ENCODE data around the gene PRMT1. TPM values are rescaled to one million over a fixed set of nuclear protein-coding genes. Genes with fewer than 3 reads are reported as not detected.

Gene PRMT1
- polyA plus RNA-seq, 3 donors: 60.1 to 94.4 (median 74.3) TPM

DNA sequence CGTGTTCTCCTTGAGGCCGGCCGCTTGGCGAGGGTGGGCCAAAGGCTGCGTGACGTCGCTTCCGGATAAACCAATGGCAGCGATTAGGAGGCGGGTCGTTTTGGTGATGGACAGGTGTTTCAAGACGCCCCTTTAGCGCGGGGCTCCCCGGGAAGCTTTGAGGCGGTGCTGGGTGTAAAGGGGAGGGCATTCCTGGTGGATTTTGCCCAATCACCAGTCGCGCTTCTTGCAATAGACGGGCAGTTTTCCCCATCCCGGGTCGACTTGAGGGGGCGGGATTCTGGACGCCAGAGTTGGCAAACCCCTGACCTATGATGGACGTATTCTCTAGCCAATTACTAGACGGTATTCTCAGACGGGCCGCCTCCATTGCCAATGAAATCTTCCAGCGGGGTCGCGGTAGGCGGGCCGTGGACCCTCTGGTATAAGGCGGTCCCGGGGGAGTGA, 264 bp upstream of the PRMT1 start:
- H3K9ac ChIP-seq (ENCODE audit: insufficient read depth, low read length, poor library complexity, severe bottlenecking): peak overlapping the region; percentile 84
- under 1% methylated on average over 30 of the region's 34 CpGs for WGBS (ENCODE audit: insufficient coverage)
- no peaks in the 10 kb centered on the region for H3K27me3 ChIP-seq (ENCODE audit: control insufficient read depth in 2 of 2, insufficient read depth in 2 of 2, low read length in 2 of 2)
- H3K9me3 Mint-ChIP-seq: peaks cover 0 to 2% (median 0%) of the 10 kb centered on the region in 7 donors
- peak overlapping the region; percentile 92 to 98 (median 93) for H3K4me3 ChIP-seq (replicated peaks in 1 of 3; ENCODE audit: low read depth in 2 of 3, low read length in 3 of 3)
- H2AFZ ChIP-seq (ENCODE audit: insufficient read depth, low read depth, low read length, poor library complexity, severe bottlenecking): peak overlapping the region; percentile 79
- H3K36me3 ChIP-seq (replicated peaks in 1 of 2; ENCODE audit: control insufficient read depth in 1 of 2, insufficient read depth in 2 of 2, low read length in 2 of 2): peaks cover 2 to 6% of the 10 kb centered on the region in 2 donors
- H3K4me1 Mint-ChIP-seq: peaks cover 25% of the 10 kb centered on the region
- TF ChIP-seq, protein P1, sequence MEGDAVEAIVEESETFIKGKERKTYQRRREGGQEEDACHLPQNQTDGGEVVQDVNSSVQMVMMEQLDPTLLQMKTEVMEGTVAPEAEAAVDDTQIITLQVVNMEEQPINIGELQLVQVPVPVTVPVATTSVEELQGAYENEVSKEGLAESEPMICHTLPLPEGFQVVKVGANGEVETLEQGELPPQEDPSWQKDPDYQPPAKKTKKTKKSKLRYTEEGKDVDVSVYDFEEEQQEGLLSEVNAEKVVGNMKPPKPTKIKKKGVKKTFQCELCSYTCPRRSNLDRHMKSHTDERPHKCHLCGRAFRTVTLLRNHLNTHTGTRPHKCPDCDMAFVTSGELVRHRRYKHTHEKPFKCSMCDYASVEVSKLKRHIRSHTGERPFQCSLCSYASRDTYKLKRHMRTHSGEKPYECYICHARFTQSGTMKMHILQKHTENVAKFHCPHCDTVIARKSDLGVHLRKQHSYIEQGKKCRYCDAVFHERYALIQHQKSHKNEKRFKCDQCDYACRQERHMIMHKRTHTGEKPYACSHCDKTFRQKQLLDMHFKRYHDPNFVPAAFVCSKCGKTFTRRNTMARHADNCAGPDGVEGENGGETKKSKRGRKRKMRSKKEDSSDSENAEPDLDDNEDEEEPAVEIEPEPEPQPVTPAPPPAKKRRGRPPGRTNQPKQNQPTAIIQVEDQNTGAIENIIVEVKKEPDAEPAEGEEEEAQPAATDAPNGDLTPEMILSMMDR (IDR thresholded peaks at IDR 0.05): no peak
- peaks cover 0 to 5% (median 0%) of the 10 kb centered on the region in 3 donors for H3K27me3 Mint-ChIP-seq (ENCODE audit: low read depth in 3 of 3)
- peak overlapping the region; percentile 98 to 100 (median 100) for H3K27ac Mint-ChIP-seq
- peak; percentile 99 to 100 (median 100) for DNase-seq
- H3K9me3 ChIP-seq (replicated peaks in 1 of 2; ENCODE audit: control insufficient read depth in 1 of 2, insufficient read depth in 1 of 2, low read length in 2 of 2): no peaks in the 10 kb centered on the region
- peaks cover 25% of the 10 kb centered on the region for H4K20me1 ChIP-seq (ENCODE audit: insufficient read depth, low read length)
- peaks cover 29 to 38% of the 10 kb centered on the region in 2 donors for H3K4me1 ChIP-seq (ENCODE audit: control insufficient read depth in 1 of 2, insufficient read depth in 2 of 2, low read length in 2 of 2)
- peaks cover 7 to 12% of the 10 kb centered on the region in 2 donors for H3K36me3 Mint-ChIP-seq
- intact Hi-C loops (cut with micrococcal nuclease): loop anchor here (2.0 to 10.0 kb wide), 7 partner anchors 34 to 205 kb away; partner anchors contain the start of genes PRR12 (in 2 of the 2), RPS11 (in 2 of the 2), SCAF1 (in 2 of the 2) and AKT1S1 (in 1 of the 2)
- H3K27ac ChIP-seq (ENCODE audit: low read depth in 1 of 2, low read length in 2 of 2): peak overlapping the region; percentile 91 to 98
- H3K4me2 ChIP-seq (replicated peaks; ENCODE audit: extremely low read depth, low read length, poor library complexity, severe bottlenecking): peak overlapping the region; percentile 100
- peak overlapping the region; percentile 96 for H3K4me3 Mint-ChIP-seq
- H3K79me2 ChIP-seq (ENCODE audit: insufficient read depth, low read length): peaks cover 37% of the 10 kb centered on the region

DNA sequence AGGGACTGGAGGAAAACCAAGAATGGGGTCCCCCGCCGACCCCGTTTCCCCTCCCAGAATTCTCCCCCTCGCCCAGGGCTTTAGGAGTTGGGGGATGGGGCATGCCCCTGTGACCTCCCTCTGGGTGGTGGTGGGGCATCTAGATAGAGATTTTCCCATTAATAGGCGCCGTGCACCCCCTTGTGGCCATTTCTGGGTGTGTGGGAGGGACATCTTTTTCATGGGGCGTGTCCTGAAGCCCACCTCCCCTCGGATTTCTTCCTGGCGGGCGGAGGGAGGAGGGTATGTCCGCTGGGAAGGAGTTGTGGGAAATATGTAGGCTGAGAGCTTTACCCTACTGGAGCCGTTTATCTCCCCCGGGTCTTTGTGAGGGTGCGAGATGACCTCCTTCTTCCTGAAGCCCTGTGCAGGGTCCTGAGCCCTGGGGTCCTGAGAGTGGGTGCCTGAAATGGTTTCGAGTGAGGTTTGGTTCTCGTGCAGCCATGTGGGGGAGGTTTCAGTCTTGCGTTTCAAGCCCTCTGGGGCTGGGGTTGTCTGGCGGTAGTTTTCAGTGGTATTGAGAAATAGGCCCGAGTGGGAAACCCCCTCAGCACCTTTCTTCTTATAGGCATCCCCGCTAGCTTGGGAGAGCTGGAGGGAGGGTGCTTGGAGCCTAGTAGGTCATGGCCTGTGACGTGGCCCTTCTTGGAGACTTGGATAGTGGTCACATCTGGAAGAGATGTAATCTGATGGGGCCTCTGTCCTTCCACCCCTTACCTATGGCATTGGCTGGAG, 1.0 kb downstream of the PRMT1 start:
- 6% methylated on average over 9 of the region's 21 CpGs for WGBS (ENCODE audit: insufficient coverage)
- peak overlapping the region; percentile 92 to 98 (median 93) for H3K4me3 ChIP-seq (replicated peaks in 1 of 3; ENCODE audit: low read depth in 2 of 3, low read length in 3 of 3)
- peak overlapping the region; percentile 79 for H2AFZ ChIP-seq (ENCODE audit: insufficient read depth, low read depth, low read length, poor library complexity, severe bottlenecking)
- peaks cover 0 to 5% (median 0%) of the 10 kb centered on the region in 3 donors for H3K27me3 Mint-ChIP-seq (ENCODE audit: low read depth in 3 of 3)
- peaks cover 25% of the 10 kb centered on the region for H4K20me1 ChIP-seq (ENCODE audit: insufficient read depth, low read length)
- H3K9ac ChIP-seq (ENCODE audit: insufficient read depth, low read length, poor library complexity, severe bottlenecking): peak overlapping the region; percentile 84
- DNase-seq: peak; percentile 62 to 89 (median 64)
- peak overlapping the region; percentile 88 to 91 for H3K27ac ChIP-seq (ENCODE audit: low read depth in 1 of 2, low read length in 2 of 2)
- peaks cover 37% of the 10 kb centered on the region for H3K79me2 ChIP-seq (ENCODE audit: insufficient read depth, low read length)
- H3K27me3 ChIP-seq (ENCODE audit: control insufficient read depth in 2 of 2, insufficient read depth in 2 of 2, low read length in 2 of 2): no peaks in the 10 kb centered on the region
- no peaks in the 10 kb centered on the region for H3K9me3 ChIP-seq (replicated peaks in 1 of 2; ENCODE audit: control insufficient read depth in 1 of 2, insufficient read depth in 1 of 2, low read length in 2 of 2)
- peak overlapping the region; percentile 84 to 99 (median 93) for H3K27ac Mint-ChIP-seq
- H3K36me3 ChIP-seq (replicated peaks in 1 of 2; ENCODE audit: control insufficient read depth in 1 of 2, insufficient read depth in 2 of 2, low read length in 2 of 2): peaks cover 10 to 14% of the 10 kb centered on the region in 2 donors
- H3K36me3 Mint-ChIP-seq: peaks cover 17 to 24% of the 10 kb centered on the region in 2 donors
- peak overlapping the region; percentile 96 for H3K4me3 Mint-ChIP-seq
- peak overlapping the region; percentile 100 for H3K4me2 ChIP-seq (replicated peaks; ENCODE audit: extremely low read depth, low read length, poor library complexity, severe bottlenecking)
- intact Hi-C loops (cut with micrococcal nuclease): loop anchor here (2.0 to 10.0 kb wide), 7 partner anchors 35 to 206 kb away; partner anchors contain the start of genes PRR12 (in 2 of the 2), RPS11 (in 2 of the 2), SCAF1 (in 2 of the 2) and AKT1S1 (in 1 of the 2)
- TF ChIP-seq, protein P1 (IDR thresholded peaks at IDR 0.05): peak; percentile 93
- H3K9me3 Mint-ChIP-seq: peaks cover 0 to 2% (median 0%) of the 10 kb centered on the region in 7 donors
- peaks cover 18% of the 10 kb centered on the region for H3K4me1 Mint-ChIP-seq
- peaks cover 24 to 38% of the 10 kb centered on the region in 2 donors for H3K4me1 ChIP-seq (ENCODE audit: control insufficient read depth in 1 of 2, insufficient read depth in 2 of 2, low read length in 2 of 2)
